GM21423 (cell line): ENCODE data around the gene EEF1AKMT1.
"Not testable (repeated sequence)": the region's sequence is repeated elsewhere in the genome, so short reads cannot be mapped to it uniquely, and the experiment has no call there.

Experiments
- ATAC-seq: cut with Tn5 transposase; IDR thresholded peaks from one replicate; pipeline ENCODE4 v1.9.1; 2021; ENCODE audit warnings: mild to moderate bottlenecking, moderate library complexity; ENCODE audit not compliant: unreplicated experiment

EEF1AKMT1 gene

DNA sequence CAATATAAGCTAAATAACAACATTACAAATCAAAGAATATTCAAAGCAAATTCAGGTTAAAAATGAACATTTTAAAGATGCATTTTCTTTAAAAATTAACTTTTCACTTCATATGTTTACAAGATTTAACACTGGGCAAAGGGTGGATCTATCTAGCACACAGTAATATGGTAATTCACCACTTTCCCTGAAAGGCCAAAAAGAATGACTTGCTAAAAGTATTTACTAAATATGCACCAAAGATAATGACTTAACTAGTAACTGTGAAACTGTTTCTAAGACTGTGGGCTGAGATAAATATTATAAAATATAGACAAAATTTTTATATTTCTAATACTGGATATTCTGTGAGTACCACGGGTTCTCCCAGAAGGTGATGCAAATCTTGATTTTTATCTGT is 4.5 kb upstream of the EEF1AKMT1 start:
- no peak for ATAC-seq

DNA sequence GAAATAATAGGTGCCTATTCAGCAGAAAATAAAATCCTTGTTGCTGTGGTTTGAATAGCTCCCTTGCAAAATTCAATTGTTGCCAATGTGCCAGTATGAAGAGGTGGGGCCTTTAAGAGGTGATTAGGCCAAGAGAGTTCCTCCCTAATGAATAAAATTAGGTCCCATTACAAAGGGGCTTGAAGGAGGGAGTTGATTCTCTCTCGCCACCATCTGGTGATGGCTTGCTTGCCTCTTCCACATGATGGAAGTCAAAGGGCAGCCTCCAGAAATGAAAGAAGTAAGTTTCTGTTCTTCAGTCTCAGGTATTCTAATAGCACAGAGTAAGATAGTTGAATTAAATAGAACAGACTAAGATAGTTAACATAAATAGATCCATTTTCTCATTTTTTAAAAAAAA is 3.0 kb upstream of the EEF1AKMT1 start:
- no peak for ATAC-seq

DNA sequence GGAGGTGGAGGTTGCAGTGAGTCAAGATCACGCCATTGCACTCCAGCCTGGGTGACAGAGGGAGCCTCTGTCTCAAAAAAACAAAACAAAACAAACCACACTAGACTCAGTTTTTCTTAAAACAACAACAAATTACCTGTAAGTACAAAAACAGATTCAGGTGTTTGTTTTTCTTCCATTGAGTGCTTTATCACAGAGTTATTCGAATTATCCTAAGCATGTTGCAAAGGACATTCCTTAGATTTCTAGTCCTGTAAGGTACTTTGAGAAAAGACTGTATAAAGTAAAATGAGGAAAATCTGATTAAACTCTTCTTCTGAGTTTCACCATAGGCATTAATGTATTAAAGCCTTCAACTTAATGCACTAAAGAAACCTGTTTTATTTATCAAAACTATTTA is 2.2 kb upstream of the EEF1AKMT1 start:
- ATAC-seq: no peak

DNA sequence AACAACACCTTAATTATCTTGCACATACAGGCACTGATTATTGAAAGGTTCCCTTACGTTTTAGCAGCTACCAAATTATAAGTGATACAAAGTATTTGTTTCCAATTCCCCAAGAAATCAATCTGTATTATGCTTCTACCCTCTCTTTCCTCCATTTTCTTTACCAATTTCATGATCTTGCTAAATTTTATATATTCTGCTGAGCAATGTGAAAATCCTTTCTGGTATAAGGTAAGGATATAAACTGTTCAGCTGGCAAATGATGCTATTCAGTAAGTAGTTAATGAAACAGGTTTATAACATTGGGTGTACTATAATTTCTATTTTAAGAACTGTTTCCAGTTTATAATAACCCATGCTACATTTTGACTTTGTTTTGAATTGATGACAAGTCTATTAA is 985 bp upstream of the EEF1AKMT1 start:
- ATAC-seq: no peak

DNA sequence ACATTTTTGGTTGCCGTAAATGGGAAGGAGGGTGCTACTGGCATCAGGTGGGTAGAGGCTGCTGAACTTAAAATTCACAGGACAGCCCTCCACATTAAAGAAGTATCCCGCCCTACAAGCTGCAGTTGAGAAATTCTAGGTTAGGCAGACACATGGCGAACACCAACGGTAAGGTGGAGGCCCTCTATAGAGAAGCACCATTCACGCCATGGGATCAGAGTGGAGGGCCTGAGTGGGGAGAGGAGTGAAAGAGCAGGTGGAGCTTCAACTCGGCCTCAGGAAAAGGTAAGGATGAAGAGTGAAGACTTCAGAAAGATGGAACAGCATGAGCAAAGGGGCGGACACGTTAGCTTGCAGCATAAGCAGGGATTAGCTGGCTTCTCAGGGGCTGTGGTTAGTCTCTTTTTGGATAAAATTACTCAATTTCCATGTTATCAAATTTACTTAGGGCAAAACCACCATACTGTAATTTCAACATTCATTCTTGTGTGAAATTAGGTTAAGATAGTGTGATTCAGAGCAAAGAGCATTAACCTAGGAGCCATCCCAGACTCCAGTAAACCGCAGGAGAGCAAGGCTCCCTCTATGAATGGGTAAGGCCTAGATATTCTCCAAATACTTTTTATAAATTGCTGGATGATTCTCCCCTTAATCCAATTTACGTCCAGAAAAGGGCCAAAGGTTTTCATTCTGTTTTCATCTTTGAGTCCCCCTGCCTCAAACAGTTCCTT is 1.2 kb downstream of the EEF1AKMT1 start:
- ATAC-seq: no peak

DNA sequence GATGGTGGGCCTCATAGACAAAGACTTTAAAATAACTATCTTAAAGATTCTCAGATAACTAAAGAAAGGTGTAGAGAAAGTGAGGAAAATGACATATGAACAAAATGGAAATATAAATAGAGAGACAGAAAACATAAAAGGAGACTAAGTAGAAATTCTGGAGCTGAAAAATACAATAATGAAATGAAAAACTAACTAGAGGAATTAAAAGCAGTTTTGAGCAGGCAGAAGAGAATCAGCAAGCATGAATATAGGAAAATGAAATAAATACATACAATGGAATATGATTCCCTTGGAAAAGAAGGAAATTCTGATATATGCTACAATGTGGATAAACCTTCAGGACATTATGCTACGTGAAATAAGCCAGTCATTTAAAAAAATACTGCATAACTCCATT is 3.9 kb downstream of the EEF1AKMT1 start:
- ATAC-seq: no peak

DNA sequence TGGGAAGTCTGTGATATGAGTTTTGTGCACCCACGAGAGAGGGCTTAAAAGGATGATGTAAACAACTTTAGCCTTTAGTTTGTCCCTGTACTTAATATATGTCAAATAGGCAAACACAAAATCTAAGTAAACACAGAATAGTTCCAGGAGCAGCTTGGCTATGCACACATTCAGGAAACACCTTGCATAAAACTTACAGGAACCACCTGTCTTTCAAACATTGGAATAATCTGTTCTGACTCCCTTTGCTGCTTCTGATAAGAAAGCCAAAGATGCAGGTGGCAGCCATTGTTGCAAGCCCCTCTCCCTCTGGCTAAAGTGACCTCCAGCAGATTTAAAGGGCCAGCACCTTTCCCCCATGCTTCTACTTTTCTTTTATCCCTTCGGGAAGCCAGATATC is 4.7 kb downstream of the EEF1AKMT1 start:
- ATAC-seq: no peak

DNA sequence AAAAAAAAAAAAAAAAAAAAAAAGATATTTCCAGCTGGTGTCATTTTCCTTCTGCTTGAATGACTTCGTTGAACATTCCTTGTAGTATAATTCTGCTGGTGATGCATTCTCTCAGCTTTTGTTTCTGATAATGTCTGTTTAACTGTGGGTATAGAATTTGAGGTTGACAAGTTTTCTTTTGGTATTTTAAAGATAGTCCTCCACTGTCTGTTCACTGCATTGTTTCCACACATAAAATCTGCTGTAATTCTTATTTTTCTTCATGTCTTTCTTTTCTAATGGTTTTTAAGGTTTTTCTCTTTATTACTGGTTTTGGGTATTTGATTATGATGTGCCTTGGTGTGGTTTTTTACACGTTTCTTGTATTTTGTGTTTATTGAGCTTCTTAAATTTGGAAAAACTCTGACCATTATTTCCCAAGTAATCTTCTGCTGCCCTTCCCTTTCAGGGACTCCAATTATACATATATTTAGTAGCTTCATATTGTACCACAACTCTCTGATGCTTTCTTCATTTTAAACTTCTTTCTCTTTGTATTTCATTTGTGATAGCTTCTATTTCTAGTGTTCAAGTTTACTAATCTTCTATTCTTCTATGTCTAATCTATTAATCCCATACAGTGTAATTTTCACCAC is 6.3 kb downstream of the EEF1AKMT1 start:
- no peak for ATAC-seq

DNA sequence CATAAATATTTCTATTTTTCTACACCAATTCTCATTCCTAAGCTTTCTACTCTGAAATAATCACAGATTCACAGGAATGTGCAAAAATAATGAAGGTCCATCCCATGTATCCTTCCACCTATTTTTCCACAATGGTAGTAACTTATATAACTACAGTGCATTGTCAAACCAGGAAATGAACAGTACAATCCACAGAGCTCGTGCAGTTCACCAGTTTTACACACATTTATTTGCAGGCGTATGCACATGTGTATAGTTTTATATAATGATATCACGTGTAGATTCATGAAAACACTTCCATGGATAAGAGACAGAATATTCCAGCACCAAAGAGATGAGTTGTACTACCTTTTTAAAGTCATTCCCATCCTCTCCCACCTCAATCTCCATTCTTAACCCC is 12.9 kb downstream of the EEF1AKMT1 start:
- ATAC-seq: no peak

DNA sequence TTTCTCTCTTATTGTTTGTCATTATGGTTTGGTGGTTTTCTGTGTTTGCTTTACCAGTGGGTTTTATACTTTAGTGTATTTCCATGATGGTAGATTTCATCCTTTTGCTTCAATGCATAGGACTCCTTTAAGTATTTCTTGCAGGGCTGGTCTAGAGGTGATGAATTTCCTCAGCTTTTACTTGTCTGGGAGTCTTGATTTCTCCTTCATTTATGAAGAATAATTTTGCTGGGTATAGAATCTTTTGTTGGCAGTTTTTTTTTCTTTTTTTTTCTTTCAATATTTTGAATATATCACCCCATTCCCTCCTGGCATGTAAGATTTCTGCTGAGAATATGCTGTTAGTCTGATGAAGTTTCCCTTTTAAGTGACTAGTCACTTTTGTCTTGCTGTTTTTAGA is 19.8 kb downstream of the EEF1AKMT1 start:
- no peak for ATAC-seq

DNA sequence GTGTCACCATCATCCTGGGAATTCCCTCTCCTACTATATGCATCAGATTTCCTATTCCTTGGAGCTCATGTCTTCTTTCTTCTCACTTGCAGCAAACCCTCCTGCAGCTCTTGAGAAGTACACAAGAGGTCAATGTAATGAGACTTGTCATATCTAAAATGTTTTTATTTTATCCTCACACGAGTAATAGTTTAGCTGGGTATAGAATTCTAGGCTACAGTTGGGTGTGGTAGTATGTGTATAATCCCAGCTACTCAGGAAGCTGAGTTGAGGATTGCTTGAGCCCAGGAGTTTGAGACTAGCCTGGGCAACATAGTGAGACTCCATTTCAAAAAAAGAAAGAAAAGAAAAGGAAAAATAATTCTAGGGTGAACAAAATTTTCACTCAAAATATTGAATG is 24.4 kb downstream of the EEF1AKMT1 start:
- no peak for ATAC-seq

DNA sequence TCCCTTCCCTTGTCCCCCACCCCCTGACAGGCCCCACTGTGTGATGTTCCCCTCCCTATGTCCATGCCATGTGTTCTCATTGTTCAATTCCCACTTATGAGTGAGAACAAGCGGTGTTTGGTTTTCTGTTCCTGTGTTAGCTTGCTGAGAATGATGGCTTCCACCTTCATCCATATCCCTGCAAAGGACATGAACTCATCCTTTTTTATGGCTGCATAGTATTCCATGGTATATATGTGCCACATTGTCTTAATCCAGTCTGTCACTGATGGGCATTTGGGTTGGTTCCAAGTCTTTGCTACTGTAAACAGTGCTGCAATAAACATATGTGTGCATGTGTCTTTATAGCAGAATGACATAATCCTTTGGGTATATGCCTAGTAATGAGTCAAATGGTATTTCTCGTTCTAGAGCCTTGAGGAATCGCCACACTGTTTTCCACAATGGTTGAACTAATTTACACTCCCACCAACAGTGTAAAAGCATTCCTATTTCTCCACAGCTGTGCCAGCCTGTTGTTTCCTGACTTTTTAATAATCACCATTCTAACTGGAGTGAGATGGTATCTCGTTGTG is 29.8 kb downstream of the EEF1AKMT1 start:
- ATAC-seq: not testable (repeated sequence)

DNA sequence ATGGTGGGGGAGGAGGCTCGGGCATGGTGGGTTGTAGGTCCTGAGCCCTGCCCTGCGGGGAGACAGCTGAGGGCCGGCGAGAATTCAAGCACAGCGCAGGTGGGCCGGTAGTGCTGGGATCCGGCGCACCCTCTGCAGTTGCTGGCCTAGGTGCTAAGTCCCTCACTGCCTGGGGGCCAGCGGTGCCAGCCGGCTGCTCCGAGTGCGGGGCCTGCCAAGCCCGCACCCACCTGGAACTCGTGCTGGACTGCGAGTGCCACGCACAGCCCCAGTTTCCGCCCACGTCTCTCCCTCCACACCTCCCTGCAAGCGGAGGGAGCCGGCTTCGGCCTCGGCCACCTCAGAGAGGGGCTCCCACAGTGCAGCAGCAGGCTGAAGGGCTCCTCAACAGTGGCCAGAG is 33.7 kb downstream of the EEF1AKMT1 start:
- no peak for ATAC-seq

DNA sequence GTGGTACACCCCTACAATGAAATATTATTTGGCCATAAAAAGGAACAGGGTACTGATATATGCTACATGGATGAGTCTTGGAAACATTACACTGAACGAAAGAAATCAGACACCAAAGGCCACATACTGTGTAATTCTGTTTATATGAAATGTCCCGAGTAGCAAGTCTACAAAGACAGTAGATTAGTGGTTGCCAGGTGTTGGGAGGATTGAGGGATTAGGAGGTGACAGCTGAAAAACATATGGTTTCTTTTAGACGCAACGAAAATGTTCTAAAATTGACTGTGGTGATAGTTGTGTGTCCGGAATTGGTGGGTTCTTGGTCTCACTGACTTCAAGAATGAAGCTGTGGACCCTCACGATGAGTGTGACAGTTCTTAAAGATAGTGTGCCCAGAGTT is 35.1 kb downstream of the EEF1AKMT1 start:
- ATAC-seq: no peak

DNA sequence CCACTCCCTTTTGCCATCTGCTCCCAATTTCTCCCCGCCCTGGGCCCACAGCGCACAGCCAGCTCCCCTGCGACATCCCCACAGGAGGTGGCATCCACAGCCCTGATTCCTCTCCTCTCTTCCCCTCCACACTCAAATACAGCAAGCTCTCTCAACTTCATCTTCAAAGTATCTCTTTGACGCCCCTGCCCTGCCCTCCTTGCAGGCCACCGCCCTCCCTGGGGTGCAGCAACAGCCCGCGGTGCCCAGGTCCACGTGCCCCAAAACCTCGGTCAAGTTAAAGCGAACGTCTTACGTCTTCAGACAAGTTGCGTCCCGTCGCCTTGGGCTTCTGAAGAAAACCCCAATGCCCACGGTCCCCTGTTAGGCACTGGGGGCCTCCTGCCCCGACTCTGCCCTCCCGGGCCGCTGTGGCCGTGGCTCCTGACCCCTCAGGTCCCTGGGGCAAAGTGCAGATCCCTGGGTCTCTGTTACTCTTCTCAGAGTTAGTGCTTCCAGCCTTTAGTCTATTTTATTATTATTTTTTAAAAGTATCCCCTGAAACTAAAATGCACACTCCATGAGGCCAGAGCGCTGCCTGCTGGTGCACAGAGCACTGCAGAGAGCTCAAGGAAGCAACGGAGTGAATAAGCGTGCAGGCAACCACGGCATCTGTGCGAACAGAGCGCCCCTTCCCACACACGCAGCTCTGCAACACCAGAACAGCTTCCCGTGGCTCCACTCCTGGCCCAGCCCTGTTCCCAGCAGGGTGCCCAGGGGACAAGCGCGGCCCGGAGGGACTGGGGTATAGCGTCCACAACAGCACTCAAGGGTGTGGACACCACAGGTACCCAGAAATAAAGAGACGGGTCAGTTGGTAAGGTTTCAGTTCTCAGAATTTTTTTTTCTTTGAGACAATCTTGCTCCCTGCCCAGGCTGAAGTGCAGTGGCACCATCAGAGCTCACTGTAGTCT is 43.9 kb downstream of the EEF1AKMT1 start:
- no peak for ATAC-seq

DNA sequence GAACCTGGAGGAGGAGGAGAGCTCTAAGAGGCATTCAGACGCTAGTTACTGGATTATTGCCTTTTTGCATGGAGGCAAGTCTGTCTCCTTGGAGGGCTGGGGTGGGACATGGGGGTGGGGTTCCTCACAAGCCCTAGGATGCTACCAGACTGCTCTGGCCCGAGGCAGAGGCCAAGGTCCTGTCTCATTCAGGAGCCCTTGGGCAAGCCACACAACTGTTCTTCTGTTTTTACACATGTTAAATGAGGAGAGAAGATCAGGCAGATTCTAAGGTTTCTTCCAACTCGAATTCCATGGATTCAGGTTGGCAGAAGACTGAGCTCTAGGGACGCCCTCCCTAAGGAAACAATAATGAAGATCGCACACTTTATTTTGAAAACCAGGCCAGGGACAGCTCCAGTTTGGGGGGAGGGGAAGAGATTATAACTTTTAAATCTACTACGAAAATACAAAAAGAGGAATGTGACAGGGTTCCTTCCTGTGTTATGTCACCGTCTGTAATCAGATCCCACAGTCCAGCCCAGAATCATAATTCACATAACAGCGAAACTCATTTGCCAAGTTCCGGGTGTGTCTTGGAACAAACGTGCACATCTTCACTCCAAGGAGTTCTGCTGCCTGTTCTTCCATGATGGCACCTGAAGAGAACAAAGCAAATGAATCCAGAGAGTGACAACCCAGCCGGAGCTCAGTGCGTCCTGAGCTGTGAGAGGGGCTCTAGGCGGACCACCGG is 45.0 kb downstream of the EEF1AKMT1 start:
- no peak for ATAC-seq

DNA sequence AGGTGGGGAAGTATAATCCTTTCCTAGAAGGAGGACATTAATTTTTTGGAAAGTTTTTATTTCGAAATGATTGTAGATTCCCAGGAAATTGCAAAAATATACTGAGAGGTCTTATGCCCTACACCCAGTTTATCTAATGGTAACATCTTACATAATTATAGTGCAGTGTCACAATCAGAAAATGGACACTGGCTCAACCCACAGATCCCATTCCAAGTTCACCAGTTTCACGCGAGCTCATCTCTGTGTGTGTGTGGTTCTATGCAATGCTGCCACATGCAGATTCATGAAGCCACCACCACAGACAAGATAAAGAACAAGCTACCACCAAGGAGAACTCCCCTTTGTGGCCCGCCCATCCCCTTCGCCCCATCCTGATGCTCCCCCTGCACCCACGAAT is 45.9 kb downstream of the EEF1AKMT1 start:
- no peak for ATAC-seq

DNA sequence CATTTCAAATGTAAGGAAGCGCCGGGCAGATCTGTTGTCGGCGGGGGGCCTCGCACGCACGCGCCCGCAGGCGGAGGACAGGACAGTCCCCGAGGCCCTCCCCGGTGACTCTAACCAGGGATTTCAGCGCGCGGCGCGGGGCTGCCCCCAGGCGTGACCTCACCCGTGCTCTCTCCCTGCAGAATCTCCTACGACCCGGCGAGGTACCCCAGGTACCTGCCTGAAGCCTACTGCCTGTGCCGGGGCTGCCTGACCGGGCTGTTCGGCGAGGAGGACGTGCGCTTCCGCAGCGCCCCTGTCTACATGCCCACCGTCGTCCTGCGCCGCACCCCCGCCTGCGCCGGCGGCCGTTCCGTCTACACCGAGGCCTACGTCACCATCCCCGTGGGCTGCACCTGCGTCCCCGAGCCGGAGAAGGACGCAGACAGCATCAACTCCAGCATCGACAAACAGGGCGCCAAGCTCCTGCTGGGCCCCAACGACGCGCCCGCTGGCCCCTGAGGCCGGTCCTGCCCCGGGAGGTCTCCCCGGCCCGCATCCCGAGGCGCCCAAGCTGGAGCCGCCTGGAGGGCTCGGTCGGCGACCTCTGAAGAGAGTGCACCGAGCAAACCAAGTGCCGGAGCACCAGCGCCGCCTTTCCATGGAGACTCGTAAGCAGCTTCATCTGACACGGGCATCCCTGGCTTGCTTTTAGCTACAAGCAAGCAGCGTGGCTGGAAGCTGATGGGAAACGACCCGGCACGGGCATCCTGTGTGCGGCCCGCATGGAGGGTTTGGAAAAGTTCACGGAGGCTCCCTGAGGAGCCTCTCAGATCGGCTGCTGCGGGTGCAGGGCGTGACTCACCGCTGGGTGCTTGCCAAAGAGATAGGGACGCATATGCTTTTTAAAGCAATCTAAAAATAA is 52.1 kb downstream of the EEF1AKMT1 start:
- no peak for ATAC-seq

DNA sequence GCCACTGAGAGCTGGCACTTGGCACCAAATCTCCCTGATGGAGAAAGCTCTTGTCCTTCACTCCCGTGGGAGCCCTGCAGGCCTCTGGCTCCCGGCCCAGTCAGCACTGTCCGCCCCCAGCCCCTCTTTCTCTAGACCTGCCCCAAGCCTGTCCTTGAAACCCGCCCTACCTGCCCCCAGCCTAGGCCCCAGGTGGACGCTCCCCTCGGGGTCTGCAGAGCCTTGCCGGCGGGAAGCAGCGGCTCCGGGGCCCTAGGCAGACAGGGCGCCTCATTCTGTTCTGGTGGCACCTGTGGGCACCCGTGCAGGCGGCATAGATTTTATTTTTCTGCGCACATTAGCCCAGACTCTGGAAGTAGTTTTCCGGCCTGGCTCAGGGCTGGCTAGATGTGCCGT is 52.7 kb downstream of the EEF1AKMT1 start:
- ATAC-seq: no peak

DNA sequence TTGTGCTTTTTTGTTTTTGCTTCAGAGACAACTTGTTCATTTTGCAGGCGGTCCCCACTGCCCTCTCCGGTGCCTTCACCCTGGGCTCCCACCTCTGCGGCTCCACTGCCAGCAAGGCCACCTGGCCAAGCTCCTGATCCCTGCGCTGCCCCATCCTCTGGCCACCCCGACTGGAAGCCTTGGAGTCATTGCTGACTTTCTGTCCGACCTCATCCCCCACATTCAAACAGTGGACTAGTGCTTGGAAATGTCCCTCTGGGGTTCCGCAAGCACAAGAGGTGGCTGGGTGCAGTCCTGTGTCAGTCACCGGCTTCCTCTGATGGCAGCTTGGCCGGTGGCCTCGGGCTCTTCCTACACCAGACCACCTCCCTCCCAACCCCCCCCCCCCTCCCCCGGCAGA is 53.3 kb downstream of the EEF1AKMT1 start:
- ATAC-seq: no peak
